Body of pancreas (tissue), 4 donors: Measurements from ENCODE around the gene PPM1N.

ENCODE experiments used
- CTCF ChIP-seq, 7 experiments: fragments of 450-650 bp in 4 of 7; fragments of 200-600 bp in 3 of 7; sonication (generic) in 3 of 7; IDR thresholded peaks; one replicate each; pipeline ENCODE4 v1.5.1; 2016 to 2019; ENCODE audit warnings: antibody characterized with exemption in 7 of 7
- POLR2A ChIP-seq, 3 donors: fragments of 450-650 bp; IDR thresholded peaks; one replicate each; pipeline ENCODE4 v1.6.1; 2016; ENCODE audit warnings: antibody characterized with exemption in 3 of 3, mild to moderate bottlenecking in 2 of 3

DNA sequence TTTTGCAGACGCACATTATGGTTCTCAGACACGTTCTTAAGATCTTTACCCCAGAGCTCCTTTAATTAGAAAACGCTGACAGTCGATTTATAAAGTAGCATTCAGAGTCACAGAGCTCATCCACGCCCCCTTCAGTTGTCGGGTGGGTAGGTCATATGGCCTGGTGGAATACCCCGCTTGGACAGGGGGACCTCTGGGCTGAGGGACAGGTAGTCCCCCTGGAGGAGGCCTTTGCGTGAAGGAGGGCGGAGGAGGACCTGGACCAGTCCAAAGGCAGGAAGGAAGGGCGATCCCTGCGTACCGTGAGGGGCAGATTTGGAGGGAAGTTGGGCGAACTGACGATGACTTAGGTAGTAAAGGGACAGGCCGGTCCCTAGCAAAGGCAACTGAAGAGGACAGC is 29.5 kb downstream of the PPM1N start:
- TF ChIP-seq CTCF (IDR thresholded peaks at IDR 0.05) (no peak), POLR2A (IDR thresholded peaks at IDR 0.05) (no peak)
